ENCODE measurements around the gene HASPIN.

DNA sequence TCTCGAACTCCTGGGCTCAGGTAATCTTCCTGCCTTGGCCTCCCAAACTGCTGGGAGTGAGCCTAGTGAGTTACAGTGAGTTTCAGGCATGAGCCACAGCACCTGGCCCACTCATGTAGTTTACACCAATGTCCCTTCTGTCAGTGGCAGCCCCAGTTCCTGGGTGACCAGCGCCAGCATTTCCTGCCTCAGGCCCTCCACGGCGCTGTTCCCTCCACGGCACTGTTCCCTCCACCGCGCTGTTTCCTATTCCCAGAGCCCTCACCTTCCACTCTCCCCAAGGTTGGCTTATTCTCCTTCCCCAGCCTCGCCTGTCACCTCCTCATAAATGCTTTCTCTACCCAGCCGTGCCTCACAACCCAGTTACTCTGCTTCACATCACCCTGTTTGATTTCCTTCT, 44.6 kb downstream of the HASPIN start:
- TF ChIP-seq, protein P1, sequence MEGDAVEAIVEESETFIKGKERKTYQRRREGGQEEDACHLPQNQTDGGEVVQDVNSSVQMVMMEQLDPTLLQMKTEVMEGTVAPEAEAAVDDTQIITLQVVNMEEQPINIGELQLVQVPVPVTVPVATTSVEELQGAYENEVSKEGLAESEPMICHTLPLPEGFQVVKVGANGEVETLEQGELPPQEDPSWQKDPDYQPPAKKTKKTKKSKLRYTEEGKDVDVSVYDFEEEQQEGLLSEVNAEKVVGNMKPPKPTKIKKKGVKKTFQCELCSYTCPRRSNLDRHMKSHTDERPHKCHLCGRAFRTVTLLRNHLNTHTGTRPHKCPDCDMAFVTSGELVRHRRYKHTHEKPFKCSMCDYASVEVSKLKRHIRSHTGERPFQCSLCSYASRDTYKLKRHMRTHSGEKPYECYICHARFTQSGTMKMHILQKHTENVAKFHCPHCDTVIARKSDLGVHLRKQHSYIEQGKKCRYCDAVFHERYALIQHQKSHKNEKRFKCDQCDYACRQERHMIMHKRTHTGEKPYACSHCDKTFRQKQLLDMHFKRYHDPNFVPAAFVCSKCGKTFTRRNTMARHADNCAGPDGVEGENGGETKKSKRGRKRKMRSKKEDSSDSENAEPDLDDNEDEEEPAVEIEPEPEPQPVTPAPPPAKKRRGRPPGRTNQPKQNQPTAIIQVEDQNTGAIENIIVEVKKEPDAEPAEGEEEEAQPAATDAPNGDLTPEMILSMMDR (IDR thresholded peaks at IDR 0.05), result no peak
- TF ChIP-seq POLR2AphosphoS5 (IDR thresholded peaks at IDR 0.05) (no peak), POLR2A (IDR thresholded peaks at IDR 0.05) (no peak)

Measured in prostate gland (tissue), 2 donors.